Mesendoderm (in vitro differentiated cells): ENCODE results near the gene TLR6.

Experiments
- DNase-seq: peaks from one replicate; pipeline ENCODE4 v3.0.0; 2013
- H2AK5ac ChIP-seq: 2 replicates; pipeline ENCODE4 v1.6.1; 2013; ENCODE audit warnings: low read length, inconsistent platforms
- H2BK120ac ChIP-seq: 2 replicates; pipeline ENCODE4 v1.6.1; 2013; ENCODE audit warnings: low read depth, mild to moderate bottlenecking, low read length, moderate library complexity, mixed read lengths
- H2BK15ac ChIP-seq: replicated peaks from 2 replicates; pipeline ENCODE4 v1.6.1; 2013; ENCODE audit warnings: low read depth, mild to moderate bottlenecking, moderate library complexity
- H2BK5ac ChIP-seq: 2 replicates; pipeline ENCODE4 v1.6.1; 2013; ENCODE audit warnings: low read length, inconsistent platforms
- H3K18ac ChIP-seq: 2 replicates; pipeline ENCODE4 v1.6.1; 2013; ENCODE audit warnings: mild to moderate bottlenecking, low read length, mixed read lengths
- H3K23ac ChIP-seq: one replicate; pipeline ENCODE4 v1.6.1; 2013; ENCODE audit warnings: low read length
- H3K27ac ChIP-seq: 2 replicates; pipeline ENCODE4 v1.5.1; 2013; ENCODE audit warnings: low read depth, mild to moderate bottlenecking, inconsistent platforms, low read length, moderate library complexity
- H3K27me3 ChIP-seq: 2 replicates; pipeline ENCODE4 v1.6.1; 2013; ENCODE audit warnings: low read length, control low read depth, mild to moderate bottlenecking, inconsistent platforms; ENCODE audit not compliant: insufficient read depth, poor library complexity
- H3K36me3 ChIP-seq: 2 replicates; pipeline ENCODE4 v1.6.1; 2013; ENCODE audit warnings: low read length, inconsistent platforms; ENCODE audit not compliant: control insufficient read depth, insufficient read depth
- H3K4ac ChIP-seq: one replicate; pipeline ENCODE4 v1.6.1; 2013; ENCODE audit warnings: low read depth, mild to moderate bottlenecking, low read length, moderate library complexity
- H3K4me1 ChIP-seq: 2 replicates; pipeline ENCODE4 v1.6.1; 2013; ENCODE audit warnings: low read depth, low read length, inconsistent platforms; ENCODE audit not compliant: control insufficient read depth
- H3K4me2 ChIP-seq: 2 replicates; pipeline ENCODE4 v1.6.1; 2013; ENCODE audit warnings: low read length
- H3K4me3 ChIP-seq: 2 replicates; pipeline ENCODE4 v1.5.1; 2013; ENCODE audit warnings: mild to moderate bottlenecking, low read length
- H3K56ac ChIP-seq: one replicate; pipeline ENCODE4 v1.6.1; 2013; ENCODE audit warnings: low read length
- H3K79me1 ChIP-seq: 2 replicates; pipeline ENCODE4 v1.6.1; 2013; ENCODE audit warnings: low read length, inconsistent platforms
- H3K79me2 ChIP-seq: 2 replicates; pipeline ENCODE4 v1.6.1; 2013; ENCODE audit warnings: mild to moderate bottlenecking, low read length; ENCODE audit not compliant: control insufficient read depth, insufficient read depth
- H3K9ac ChIP-seq: 2 replicates; pipeline ENCODE4 v1.6.1; 2013; ENCODE audit warnings: low read length, inconsistent platforms
- H4K5ac ChIP-seq: one replicate; pipeline ENCODE4 v1.6.1; 2013; ENCODE audit warnings: low read length
- H4K8ac ChIP-seq: one replicate; pipeline ENCODE4 v1.6.1; 2013; ENCODE audit warnings: low read depth, mild to moderate bottlenecking, control low read depth, low read length, moderate library complexity
- WGBS: extraction: QIAGEN DNeasy Blood & Tissue Kit; methylation state at CpG from one replicate; pipeline ENCODE4 v1.1.7; 2013; ENCODE audit warnings: low lambda C conversion rate, missing lambda C conversion rate; ENCODE audit not compliant: insufficient coverage; ENCODE audit errors: extremely low coverage; 5-methylcytosine and 5-hydroxymethylcytosine counted together

The TLR6 gene

GRCh38 chr4:38856046-38856445 lies 571 bp downstream of the TLR6 start:
- Histone ChIP-seq H4K8ac (no peak overlapping the region), H3K27me3 (no peaks in the 10 kb centered on the region), H3K18ac (no peak overlapping the region), H3K79me2 (no peaks in the 10 kb centered on the region), H3K27ac (no peak overlapping the region), H3K56ac (no peak overlapping the region), H2BK15ac (no peak overlapping the region), H3K4me2 (no peak overlapping the region), H3K4ac (no peak overlapping the region), H2BK5ac (no peak overlapping the region), H4K5ac (no peak overlapping the region), H2BK120ac (no peak overlapping the region), H3K23ac (no peak overlapping the region), H3K79me1 (no peaks in the 10 kb centered on the region), H3K4me1 (no peaks in the 10 kb centered on the region), H3K9ac (no peak overlapping the region), H3K36me3 (no peaks in the 10 kb centered on the region), H3K4me3 (no peak overlapping the region), H2AK5ac (no peak overlapping the region)
- WGBS = no CpG with 5 or more reads among the region's 4 CpGs
- no peak for DNase-seq

- Histone ChIP-seq H2BK15ac (no peak overlapping the region), H4K8ac (no peak overlapping the region), H3K4ac (no peak overlapping the region), H3K9ac (no peak overlapping the region), H3K27me3 (no peaks in the 10 kb centered on the region), H3K23ac (no peak overlapping the region), H3K4me2 (no peak overlapping the region), H3K79me1 (no peaks in the 10 kb centered on the region), H3K79me2 (no peaks in the 10 kb centered on the region), H4K5ac (no peak overlapping the region), H2BK120ac (no peak overlapping the region), H3K56ac (no peak overlapping the region), H2BK5ac (no peak overlapping the region), H3K36me3 (no peaks in the 10 kb centered on the region), H3K18ac (no peak overlapping the region), H3K27ac (no peak overlapping the region), H3K4me3 (no peak overlapping the region), H3K4me1 (no peaks in the 10 kb centered on the region), H2AK5ac (no peak overlapping the region)
- no peak for DNase-seq
- 100% methylated on average over 1 of the region's 5 CpGs for WGBS
Observed at GRCh38 chr4:38855466-38855865, 1.2 kb downstream of the TLR6 start.

GRCh38 chr4:38846015-38846414 lies 10.6 kb downstream of the TLR6 start:
- Histone ChIP-seq H3K18ac (no peak overlapping the region), H3K56ac (no peak overlapping the region), H2AK5ac (no peak overlapping the region), H3K27ac (no peak overlapping the region), H3K79me1 (no peaks in the 10 kb centered on the region), H3K4me2 (no peak overlapping the region), H4K8ac (no peak overlapping the region), H2BK15ac (no peak overlapping the region), H2BK120ac (no peak overlapping the region), H3K23ac (no peak overlapping the region), H3K27me3 (no peaks in the 10 kb centered on the region), H3K36me3 (no peaks in the 10 kb centered on the region), H4K5ac (no peak overlapping the region), H3K9ac (no peak overlapping the region), H3K4me3 (no peak overlapping the region), H3K4ac (no peak overlapping the region), H3K79me2 (no peaks in the 10 kb centered on the region), H2BK5ac (no peak overlapping the region), H3K4me1 (no peaks in the 10 kb centered on the region)
- DNase-seq = no peak
- no CpG with 5 or more reads among the region's 3 CpGs for WGBS

GRCh38 chr4:38842994-38843393 lies 13.6 kb downstream of the TLR6 start:
- Histone ChIP-seq H3K9ac (no peak overlapping the region), H3K56ac (no peak overlapping the region), H4K8ac (no peak overlapping the region), H2BK5ac (no peak overlapping the region), H3K4me2 (no peak overlapping the region), H3K23ac (no peak overlapping the region), H3K18ac (no peak overlapping the region), H3K4me1 (no peaks in the 10 kb centered on the region), H3K27me3 (no peaks in the 10 kb centered on the region), H3K36me3 (no peaks in the 10 kb centered on the region), H3K79me2 (no peaks in the 10 kb centered on the region), H3K79me1 (no peaks in the 10 kb centered on the region), H2BK120ac (no peak overlapping the region), H2BK15ac (no peak overlapping the region), H3K27ac (no peak overlapping the region), H3K4ac (no peak overlapping the region), H4K5ac (no peak overlapping the region), H3K4me3 (no peak overlapping the region), H2AK5ac (no peak overlapping the region)
- no peak for DNase-seq
- WGBS = no CpG with 5 or more reads among the region's 4 CpGs

GRCh38 chr4:38837849-38838248 lies 18.8 kb downstream of the TLR6 start:
- Histone ChIP-seq H4K5ac (no peak overlapping the region), H3K4me2 (no peak overlapping the region), H3K79me1 (no peaks in the 10 kb centered on the region), H3K27me3 (no peaks in the 10 kb centered on the region), H3K4me3 (no peak overlapping the region), H3K27ac (no peak overlapping the region), H2BK15ac (no peak overlapping the region), H3K23ac (no peak overlapping the region), H3K4ac (no peak overlapping the region), H3K18ac (no peak overlapping the region), H3K36me3 (no peaks in the 10 kb centered on the region), H3K56ac (no peak overlapping the region), H2BK5ac (no peak overlapping the region), H3K79me2 (no peaks in the 10 kb centered on the region), H2BK120ac (no peak overlapping the region), H4K8ac (no peak overlapping the region), H2AK5ac (no peak overlapping the region), H3K9ac (no peak overlapping the region), H3K4me1 (no peaks in the 10 kb centered on the region)
- DNase-seq = no peak
- WGBS = no CpG with 5 or more reads among the region's 2 CpGs

GRCh38 chr4:38837334-38837733 lies 19.3 kb downstream of the TLR6 start:
- Histone ChIP-seq H4K8ac (no peak overlapping the region), H3K4ac (no peak overlapping the region), H3K79me2 (no peaks in the 10 kb centered on the region), H3K4me1 (no peaks in the 10 kb centered on the region), H2AK5ac (no peak overlapping the region), H3K4me3 (no peak overlapping the region), H3K18ac (no peak overlapping the region), H4K5ac (no peak overlapping the region), H3K23ac (no peak overlapping the region), H3K4me2 (no peak overlapping the region), H3K79me1 (no peaks in the 10 kb centered on the region), H3K56ac (no peak overlapping the region), H2BK120ac (no peak overlapping the region), H2BK5ac (no peak overlapping the region), H3K9ac (no peak overlapping the region), H3K27ac (no peak overlapping the region), H3K27me3 (no peaks in the 10 kb centered on the region), H2BK15ac (no peak overlapping the region), H3K36me3 (no peaks in the 10 kb centered on the region)
- no peak for DNase-seq
